HG03108 (cell line): ENCODE results near the gene ZSCAN12.
"Not testable (repeated sequence)": the region's sequence is repeated elsewhere in the genome, so short reads cannot be mapped to it uniquely, and the experiment has no call there.

ENCODE experiments used
- ATAC-seq: cut with Tn5 transposase; IDR thresholded peaks from one replicate; pipeline ENCODE4 v1.9.1; 2021; ENCODE audit warnings: moderate library complexity; ENCODE audit not compliant: unreplicated experiment

The ZSCAN12 gene

DNA sequence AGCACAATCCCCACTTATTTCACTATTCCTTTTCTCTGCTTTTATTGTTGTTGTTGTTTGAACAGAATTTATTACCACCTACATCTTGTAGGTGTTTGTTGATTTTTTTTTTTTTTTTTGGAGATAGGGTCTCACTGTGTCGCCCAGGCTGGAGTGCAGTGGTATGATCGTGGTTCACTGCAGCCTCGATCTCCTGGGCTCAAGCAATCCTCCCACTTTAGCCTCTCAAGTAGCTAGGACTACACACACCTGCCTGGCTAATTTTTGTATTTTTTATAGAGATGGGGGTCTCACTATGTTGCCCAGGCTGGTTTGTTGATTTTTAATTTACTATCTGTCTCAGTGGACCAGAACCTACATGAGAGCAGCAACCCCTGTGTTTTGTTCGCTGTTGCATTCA lies 3.6 kb downstream of the ZSCAN12 start:
- ATAC-seq: no peak

DNA sequence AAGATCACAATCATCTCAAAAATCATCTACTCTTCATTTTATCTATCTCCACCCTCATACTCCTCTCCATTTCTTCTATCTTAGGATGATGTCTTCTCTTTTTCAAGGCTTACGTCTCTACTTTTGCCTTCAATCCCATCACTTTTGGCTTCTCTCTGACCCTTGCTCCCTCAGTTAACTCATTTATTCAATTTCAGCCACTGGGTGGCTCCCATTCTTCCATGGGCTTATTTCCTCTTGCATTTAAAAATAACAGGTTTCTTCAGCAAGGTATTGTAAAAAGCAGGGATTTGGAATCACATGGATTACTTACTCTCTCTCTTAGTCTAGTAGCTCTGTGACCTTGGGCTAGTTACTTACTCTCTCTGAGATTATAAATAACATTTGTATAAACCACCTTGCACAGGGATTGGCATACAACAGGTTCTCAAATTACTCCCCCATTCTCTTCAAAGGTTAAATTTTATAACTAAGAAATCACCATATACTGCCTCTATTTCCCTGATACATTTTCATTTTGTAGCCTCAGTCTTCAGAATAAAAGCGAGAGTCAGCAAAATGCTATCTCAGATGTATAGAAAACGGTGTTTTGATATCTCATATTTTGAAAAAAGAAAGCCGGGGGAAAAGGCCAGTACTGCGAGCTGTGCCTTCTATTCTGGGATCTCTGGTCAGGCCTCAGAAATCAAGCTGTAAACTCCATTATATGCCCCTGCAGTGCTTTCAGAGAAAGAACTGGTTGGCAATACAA lies 5.5 kb downstream of the ZSCAN12 start:
- ATAC-seq: no peak

DNA sequence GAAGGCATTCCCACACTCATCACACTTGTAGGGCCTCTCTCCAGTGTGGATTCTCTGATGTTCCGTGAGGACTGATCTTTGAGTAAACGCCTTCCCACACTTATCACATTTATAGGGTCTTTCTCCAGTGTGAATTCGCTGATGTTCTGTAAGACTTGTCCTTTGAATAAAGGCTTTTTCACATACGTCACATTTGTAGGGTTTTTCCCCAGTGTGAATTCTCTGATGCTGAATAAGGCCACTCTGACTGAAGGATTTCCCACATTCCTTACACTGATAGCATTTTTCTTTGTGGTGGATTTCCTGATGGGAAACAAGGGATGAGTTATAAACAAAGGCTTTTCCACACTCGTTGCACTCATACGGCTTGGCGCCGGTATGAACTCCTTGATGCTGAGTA lies 8.9 kb downstream of the ZSCAN12 start:
- ATAC-seq: no peak

DNA sequence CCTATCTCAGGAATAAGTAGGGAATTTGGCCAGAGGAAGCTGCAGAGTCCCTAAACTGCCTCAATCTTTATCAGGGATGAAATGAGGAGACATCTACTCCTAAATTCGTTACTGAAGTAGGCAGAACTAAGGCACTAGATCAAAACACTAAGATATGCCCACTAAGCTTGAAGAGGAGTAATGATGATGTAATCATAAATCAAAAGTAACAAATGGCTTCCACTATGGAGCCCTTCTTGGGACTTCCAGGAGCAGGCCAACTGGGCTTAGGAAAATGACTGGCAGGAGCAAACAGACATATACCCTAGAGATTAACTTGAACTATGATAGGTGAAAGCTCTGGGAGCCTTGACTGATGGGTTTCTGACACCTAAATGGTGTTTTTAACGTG lies 15.4 kb downstream of the ZSCAN12 start:
- no peak for ATAC-seq

DNA sequence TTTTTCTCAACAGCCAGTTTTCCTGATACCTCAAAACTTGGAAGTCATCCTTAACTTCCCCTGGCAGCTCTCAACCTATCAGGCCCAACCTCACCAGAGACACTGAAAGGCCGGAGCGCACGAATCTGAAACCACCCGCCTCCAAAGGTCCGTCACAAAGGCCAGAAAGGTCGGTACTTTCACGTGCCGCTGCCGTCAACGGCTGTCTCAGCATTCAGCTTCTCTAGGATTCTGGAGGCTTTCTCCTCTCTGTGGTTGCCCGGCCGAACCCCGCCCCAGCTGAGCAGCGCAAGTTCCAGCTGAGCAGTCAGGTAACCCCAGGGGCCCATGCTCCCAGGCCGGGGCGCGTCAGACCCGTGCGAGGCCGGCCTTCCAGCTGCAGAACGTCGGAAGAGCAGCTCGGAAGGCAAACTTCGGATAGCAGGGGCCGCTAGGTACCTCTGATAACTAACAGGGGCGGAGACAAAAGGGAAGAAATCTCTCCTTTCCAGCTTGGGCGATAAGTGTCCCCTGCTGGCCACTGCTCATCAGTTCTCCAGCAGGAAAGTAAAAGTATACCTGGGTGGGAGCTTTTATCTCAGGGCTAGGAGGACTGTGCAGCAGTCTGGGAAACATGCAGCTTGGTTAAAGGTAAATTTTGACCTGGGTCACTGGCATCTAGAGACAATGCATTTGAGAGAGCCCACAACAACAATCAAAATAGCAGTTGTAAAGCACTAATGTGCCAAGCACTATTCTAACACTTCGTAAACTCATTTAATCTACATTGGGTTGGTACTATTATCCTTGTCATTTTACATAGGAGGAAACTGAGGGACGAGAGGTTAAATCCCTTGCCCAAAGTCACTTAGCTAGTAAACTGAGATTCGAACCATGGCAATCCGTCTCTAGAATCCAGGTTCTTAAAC lies 16.1 kb downstream of the ZSCAN12 start:
- peak; percentile 84 for ATAC-seq

DNA sequence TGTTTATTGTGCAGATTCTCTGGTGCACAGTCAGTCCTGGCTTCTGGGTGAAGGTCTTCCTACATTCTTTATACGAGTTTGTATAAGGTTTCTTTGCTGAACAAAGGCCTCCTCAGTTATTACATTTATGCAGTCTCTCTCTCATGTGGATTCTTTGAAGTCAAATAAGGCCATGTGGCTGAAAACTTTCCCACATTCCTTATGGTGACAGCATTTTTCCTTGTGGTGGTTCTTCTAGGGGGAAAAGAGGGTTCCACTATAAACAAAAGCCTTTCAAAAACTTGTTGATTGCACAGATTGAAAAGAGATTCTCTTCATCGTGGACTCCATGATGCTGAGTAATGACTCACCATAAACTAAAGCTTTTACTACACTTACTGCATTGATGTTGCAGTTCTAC lies 19.2 kb downstream of the ZSCAN12 start:
- no peak for ATAC-seq

DNA sequence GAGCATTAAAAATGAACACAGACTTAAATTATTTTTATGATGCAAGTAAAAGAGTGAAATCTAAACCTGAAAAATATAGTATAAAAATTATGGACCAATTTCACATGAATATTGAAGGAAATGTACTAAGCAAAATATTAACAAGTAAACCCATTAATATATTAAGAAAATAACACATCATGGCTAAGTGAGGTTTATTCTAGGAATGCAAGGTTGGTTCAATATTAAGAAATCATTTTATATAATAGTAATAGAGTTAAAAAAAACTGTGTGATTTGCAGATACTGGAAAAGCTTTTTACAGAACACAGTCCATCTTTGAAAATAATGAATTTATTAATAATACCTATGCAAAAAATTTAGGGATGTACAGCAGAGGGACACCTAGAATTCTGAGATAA lies 20.9 kb downstream of the ZSCAN12 start:
- ATAC-seq: no peak

DNA sequence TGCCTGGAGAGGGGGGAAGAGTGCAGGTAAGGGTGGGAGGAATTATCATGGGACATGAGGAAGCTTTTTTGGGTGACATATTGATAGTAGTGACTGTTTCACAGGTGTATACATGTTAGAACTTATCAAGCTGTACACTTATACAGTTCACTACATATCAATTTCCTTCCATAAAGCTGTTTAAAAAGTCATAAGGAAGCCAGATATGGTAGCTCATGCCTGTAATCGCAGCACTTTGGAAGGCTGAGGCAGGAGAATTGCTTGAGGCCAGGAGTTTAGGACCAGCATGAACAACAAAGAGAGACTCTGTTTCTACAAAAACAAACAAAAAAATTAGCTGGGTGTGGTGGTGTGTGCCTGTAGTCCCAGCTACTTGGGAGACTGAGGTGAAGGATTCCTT lies 21.7 kb downstream of the ZSCAN12 start:
- no peak for ATAC-seq

DNA sequence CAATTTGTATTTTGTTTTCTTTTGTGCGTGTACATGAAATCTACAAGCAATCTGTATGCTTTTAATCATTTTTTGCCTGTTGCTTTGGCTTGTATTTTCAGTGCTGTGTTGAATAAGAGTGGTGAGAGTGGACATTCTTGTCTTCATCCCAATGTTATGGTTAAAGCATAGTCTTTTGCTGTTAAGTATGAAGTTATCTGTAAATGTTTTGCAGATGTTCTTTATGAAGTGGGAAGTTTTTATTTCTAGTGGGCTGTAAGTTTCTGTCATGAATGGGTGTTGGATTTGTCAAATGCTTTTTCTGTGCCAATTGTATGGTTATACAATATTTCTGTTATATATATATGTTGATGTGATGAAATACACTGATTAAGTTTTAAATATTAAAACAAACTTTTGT lies 25.6 kb downstream of the ZSCAN12 start:
- ATAC-seq: no peak

DNA sequence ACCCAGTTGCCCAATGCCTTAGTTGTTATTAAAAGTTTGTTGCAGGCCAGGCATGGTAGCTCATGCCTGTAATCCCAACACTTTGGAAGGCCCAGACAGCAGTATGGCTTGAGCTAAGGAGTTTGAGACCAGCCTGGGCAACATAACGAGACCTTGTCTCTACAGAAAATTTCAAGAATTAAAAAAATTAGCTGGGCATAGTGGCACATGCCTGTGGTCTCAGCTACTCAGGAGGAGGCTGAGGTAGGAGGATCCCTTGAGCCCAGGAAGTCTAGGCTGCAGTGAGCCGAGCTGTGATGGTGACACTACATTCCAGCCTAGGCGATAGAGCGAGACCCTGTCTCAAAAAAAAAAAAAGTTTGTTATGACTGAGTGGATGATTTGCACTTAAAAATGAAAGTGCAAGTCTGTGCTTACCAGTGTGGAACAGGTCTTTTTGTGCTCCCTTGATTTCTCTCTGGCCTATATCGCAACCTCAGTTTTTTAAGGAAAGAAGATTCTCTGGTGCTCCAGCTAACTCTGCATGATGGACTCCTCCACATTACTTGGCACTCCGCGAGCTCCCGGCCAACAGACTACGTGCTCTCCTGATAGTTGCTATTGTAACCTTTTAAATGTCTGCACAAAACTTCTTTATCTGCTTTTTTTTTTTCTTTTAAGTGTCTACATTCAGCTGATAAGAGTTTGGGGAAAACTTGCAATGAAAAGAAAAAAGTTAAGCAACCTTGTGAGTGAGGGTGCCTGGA lies 27.7 kb downstream of the ZSCAN12 start:
- peak; percentile 73 for ATAC-seq

DNA sequence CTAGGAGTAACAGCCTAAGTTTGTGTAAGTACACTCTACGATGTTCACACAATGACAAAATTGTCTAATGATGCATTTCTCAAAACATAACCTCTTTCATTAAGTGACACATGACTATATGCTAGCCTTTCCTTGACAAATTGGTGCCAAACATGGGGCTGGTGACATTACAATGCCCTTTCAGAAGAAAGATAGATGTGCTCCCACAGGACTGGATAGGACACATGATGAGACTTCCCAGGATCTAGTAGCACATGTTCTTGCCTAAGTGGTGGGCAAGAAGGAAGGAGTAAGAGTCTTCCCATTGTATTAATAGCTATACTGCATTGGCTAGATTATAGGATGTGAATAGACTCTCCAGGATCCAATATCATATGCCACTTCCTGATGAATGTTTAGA lies 28.3 kb downstream of the ZSCAN12 start:
- no peak for ATAC-seq

DNA sequence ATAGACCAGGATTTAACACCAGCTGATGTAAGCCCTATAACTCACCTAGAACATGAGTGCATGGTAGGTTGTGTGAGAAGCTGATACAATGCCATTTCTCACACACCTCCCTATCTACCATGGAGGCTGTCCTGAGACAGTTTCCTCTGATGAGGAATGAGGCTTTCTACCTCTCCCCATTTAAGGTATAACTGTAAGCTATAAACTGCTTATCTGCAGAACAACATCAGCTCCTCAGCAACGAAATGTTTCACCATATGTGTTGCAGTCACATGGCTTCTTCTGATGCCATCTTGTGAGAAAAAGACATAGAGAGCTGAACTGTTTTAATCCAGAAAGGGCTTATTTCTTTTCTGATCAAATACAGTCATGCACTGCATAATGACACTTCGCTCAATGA lies 29.1 kb downstream of the ZSCAN12 start:
- ATAC-seq: no peak

DNA sequence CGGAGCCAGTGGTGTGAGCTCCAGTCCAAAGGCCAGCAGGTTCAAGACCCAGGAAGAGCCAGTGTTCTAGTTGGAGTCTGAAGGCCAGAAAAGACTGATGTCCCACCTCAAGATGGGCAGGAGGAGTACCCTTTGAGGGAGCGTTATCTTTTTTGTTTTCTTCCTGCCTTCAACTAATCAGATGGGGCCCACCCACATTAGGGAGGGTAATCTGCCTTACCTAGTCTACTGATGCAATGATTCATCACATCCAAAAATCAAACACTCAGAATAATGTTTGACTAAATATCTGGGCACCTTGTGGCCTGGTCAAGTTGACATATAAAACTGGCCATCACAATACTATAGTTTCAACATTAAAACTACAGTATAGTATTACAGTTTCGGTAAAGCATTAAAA lies 30.1 kb downstream of the ZSCAN12 start:
- no peak for ATAC-seq

DNA sequence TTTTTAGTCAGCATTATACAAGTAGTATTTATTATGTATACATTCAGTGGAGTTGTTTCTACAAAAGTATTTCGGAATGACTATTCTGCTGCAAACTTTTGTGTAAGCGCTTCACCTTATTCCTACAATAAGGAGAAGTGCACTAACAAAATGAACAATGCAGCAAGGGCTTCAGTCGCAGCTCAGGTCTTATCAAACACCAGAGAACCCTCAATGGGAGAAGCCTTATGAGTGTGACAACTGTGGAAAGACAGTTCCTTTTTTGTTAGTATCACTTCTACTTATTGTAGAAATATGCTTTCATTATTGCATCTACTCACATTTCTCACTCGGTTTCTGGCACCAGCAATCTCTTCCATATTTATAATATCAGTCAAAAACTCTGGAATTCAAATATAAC lies 31.0 kb downstream of the ZSCAN12 start:
- peak; percentile 58 for ATAC-seq

DNA sequence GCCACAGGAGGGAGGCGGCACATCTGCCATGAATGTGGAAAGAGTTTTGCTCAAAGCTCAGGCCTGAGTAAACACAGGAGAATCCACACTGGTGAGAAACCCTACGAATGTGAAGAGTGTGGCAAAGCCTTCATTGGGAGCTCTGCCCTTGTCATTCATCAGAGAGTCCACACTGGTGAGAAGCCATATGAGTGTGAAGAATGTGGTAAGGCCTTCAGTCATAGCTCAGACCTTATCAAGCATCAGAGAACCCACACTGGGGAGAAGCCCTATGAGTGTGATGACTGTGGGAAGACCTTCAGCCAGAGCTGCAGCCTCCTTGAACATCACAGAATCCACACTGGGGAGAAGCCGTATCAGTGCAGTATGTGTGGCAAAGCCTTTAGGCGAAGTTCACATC lies 34.0 kb downstream of the ZSCAN12 start:
- not testable (repeated sequence) for ATAC-seq

DNA sequence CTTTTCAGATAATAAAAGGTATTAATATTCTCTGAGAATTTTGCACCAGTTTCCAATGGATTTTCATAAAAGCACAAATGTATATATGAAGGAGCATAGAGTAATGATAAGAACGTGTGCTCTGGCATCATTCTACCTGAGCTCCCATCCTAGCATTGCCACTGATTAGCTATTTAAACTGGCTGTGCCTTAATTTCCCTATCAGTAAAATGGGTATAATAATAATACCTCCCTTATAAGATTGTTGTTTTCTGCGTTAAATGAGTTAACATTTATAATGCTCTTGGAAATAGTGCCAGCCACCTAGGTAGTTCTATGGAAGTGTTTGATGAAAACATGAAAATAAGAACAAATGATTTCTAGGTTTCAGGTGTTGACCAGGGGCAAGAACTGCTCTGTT lies 38.6 kb downstream of the ZSCAN12 start:
- ATAC-seq: no peak

DNA sequence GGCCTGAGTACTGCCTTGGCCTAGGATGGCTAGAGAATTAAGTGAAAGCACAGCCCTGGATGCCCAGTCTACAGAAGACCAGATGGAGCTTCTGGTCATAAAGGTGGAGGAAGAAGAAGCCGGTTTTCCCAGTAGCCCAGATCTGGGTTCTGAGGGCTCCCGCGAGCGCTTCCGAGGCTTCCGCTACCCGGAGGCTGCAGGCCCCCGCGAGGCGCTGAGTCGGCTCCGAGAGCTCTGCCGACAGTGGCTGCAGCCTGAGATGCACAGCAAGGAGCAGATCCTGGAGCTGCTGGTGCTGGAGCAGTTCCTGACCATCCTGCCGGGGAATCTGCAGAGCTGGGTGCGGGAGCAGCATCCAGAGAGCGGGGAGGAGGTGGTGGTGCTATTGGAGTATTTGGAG lies 40.0 kb downstream of the ZSCAN12 start:
- ATAC-seq: not testable (repeated sequence)

DNA sequence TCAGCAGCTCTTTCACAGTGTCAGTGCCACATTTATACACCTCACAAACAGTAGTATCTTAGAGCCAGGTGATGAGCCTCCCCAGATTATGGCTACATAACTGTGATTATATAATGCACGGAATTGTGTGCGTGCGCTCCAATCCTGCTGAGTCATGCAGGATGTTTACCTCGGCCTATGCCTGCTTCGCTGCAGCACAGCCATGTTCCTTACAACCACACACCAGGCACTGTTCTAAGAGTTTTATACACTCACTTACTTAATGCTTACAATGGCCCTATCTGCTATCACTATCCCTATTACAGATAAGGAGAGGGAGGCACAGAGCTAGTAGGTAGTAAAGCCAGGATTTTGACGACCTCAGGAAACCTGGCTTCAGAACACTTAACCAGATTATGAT lies 42.5 kb downstream of the ZSCAN12 start:
- ATAC-seq: no peak

DNA sequence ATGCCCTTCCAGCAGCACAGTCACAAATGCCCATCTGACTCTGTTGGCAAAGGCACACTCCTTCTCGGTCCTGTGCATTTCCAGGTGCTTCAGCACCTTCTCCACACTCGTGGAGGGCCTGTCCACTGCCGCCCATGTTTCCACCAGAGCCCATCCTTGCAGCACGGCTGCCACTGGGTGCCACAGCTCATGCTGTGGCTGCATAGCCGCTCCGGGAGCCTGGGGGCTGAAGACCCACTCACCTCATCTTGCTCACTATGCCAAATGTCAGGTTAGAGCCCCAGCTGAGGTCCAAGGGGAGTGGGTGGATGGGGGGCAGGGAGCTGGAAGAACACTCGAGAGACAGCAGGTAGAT lies 42.9 kb downstream of the ZSCAN12 start:
- ATAC-seq: no peak

DNA sequence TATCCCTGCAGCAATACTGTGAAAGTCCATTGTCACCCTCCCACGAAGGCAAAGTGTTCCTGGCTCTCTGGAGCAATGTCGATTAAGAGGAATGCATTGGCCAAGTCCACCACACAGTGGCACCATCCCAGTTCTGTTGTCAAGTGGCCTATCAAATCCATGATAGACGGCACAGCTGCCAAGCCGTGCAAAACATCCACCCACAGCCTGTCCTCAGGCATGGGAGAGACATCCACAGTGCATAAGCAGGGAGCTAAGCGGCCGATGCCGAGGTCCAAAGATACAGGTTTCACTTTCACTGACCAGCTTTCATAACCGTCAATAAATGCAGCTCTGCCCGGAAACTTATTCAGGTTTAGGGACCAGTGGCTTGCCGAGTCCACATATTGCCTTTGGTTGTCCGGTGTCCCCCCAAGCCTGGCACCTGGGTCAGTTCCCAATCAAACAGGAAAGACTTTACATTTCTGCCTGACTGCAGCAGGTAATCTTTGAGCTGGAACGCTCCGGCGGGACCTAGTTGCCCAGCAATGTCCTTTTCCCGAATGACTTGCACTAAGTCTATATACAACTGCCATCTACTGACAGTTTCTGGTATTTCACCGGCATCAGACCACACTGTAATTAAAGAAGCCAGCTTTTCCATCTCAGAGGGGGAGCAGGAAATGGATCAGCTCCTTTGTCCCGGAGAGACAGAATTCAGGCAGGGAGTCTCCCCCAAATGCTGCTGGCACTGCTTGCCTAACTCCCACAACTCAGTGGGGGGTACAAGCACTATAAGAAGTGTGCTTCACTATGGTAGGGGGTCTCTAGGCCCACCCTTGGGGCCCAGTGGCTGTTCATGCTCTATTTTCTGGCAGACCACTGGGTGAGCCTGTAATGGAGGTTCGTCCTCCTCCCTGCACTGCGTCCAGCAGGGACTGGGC lies 43.5 kb downstream of the ZSCAN12 start:
- peak; percentile 55 for ATAC-seq
